HG03159 (cell line): ENCODE measurements around the gene NRAS.
"Not testable (repeated sequence)": the region's sequence is repeated elsewhere in the genome, so short reads cannot be mapped to it uniquely, and the experiment has no call there.

Source experiments
- ATAC-seq: cut with Tn5 transposase; IDR thresholded peaks from one replicate; pipeline ENCODE4 v1.9.1; 2021; ENCODE audit warnings: mild to moderate bottlenecking, moderate library complexity; ENCODE audit not compliant: unreplicated experiment

NRAS gene

DNA sequence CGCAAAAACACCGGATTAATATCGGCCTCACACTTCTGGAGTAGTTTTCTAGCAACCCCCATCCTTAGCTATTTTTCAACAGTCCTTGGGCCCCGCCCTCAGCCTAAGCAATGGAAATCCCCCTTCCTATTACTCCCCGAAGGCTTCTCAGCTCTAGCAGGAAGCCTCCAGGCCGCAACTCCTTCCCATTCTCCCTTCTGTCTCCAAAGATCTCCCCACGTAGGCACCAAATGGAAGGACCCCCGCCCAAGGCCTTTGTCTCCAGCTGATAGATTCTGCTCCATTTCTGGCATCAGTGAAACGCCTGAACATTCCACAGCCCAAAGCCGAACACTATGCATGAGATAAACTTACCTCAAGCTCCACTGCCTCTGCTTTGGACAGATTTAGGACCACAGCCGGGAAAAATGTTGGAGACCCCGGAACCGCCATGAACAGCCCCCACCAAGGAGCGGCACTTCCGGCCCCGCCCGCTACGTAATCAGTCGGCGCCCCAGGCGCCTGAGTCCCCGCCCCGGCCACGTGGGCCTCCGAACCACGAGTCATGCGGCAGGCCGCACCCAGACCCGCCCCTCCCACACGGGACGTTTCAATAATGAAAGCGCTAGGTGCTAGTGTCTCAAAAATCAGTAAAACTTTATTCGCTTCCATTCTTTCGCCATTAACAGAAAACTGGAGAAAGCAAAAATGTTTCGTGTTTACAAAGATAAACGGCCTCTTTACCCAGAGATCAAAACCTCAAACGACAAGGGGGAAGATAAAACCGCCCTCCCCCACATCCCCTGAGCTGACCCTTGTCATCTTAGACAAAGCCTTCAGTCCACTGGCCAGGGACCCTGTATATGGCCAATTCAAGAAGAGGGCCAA, at the start of gene NRAS:
NRAS (minus strand) TSS at position 468 of the 867 bp plus-strand sequence. CDS start 611 bp downstream, outside the sequence.
- peak; percentile 95 for ATAC-seq

DNA sequence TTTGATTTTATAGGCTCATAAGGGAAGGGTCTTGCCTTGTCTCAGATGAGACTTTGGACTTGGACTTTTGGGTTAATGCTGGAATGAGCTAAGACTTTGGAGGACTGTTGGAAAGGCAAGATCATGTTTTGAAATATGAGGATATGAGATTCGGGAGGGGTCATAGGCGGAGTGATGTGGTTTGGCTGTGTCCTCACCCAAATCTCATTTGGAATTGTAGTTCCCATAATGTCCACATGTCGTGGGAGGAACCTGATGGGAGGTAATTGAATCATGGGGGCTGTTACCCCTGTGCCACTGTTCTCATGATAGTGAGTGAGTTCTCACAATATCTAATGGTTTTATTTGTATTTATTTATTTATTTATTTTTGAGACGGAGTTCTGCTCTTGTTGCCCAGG, 48.1 kb upstream of the NRAS start:
- no peak for ATAC-seq

DNA sequence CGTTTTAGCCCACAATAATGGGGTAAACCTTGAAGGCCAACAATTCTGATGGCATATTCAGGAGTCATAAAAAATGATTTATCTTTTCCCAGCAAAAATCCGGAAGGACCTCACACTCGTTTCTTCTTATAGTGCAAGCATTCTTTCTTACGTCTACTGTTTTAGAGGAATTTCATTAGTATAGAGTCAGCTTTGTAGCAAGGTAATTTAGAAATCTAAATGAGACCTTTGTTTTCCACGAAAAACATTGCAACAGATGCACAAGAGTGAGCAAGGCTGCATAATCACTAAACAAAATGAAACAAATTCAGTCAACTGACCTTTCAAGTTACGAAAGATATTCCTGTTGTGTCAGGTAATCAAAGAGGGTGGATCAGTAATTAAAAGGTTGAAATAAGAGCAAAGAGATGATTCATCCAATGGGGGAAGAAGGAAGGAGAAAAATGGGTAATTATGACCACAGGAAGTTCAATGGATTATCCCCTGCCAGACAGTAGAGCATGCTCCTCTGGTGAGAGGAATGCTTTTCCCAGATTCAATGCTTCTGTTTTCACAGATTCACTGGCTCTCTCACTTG, 41.8 kb upstream of the NRAS start:
- ATAC-seq: no peak

DNA sequence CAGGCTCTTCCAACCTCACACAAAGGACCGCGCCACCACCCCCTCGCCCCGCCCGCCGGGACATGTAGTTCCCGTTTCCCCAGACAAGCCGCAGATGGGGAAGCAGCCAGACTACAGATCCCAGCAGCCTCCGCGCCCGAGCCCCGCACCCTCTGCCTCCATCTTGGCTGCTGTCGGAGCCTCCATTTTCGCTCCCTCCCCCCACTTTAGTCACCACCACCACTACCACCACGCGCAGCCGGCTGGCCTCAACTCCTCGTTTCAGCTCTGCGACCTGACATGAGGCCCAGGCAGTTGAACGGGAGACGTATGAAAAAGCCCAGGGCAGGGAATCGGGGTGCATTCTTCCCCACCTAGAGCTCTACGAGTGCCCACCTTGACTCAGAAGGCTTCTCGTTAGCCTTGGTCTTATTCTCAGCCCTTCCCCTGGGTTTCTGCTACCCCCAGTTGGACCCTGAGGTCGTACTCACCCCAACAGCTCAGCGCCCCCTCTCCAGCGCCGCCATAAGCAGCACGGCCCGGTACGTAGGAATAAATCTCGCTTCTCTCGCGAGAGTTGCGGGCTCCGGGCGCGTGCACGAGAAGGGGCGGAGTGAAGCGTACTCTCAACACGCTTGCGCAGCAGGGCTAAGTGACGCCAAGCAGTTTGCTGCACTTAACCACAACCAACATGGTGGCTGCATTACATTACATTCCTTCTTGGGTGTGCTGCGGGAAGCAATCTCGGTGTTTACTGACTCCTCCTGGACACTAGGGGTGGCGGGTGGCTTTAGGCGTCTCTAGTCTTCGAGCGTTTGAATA, 41.1 kb upstream of the NRAS start, which contains the start of gene CSDE1:
CSDE1 (minus strand) TSS at position 530 of the 801 bp plus-strand sequence. CDS start 18,094 bp downstream, outside the sequence.
- ATAC-seq: peak; percentile 82

GRCh38 chr1:114756949-114757454, 40.4 kb upstream of the NRAS start:
- no peak for ATAC-seq

DNA sequence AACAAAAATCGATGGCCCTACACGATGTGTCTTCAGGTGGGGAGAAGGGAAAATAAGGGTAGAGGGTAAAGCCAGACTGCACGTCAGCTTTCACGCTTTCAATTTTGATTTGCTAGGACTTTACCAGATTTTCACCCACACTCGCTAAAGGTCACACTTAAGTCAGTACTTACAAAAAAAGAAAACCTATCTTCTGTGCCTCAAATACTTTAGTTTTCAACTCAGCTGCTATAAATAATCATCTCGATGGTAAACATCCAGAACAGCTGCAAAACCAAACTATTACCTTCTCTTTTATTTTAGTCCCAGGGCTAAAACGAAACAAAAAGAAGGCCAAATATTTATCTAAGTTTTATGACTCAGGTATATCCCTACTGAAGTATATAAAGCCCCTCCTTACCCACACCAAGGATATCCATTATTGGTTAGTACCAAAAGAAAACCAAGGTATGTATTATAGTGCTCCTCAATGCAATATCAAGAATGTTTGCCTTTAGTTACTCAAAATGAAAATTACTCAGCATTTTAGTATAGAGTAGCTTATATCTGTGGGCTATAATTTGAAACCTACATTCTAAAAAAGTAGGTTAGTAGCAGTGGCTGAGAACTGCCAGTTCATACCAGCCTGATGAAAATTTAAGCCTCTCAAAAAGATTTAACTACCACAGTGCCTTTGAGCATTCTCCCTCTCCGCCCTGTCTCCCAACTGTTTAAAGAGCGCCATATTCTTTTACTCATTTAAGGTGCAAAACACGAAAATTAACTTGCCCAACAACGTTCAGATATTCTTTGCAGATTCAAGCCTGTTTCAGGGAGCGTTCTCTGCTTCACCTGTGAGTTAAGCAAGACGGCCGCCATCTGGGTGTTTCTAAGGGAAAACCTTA, 39.7 kb upstream of the NRAS start:
- ATAC-seq: no peak

- no peak for ATAC-seq
These were observed 38.7 kb upstream of the NRAS start for GRCh38 chr1:114755006-114755931.

DNA sequence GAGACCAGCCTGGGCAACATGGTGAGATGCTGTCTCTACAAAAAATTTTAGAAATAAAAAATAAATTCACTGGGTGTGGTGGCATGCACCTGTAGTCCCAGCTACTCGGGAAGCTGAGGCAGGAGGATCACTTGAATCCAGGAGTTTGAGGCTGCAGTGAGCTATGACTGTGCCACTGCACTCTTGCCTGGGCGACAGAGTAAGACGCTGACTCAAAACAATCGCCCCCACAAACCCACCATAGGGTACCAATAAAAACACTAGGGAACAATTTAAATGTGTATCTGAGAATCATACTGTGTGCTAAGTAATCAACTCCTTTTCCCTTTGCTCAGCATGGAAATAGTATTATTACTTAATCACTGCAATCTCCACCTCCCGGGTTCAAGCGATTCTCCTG, 37.1 kb upstream of the NRAS start:
- not testable (repeated sequence) for ATAC-seq

- ATAC-seq: no peak
These were observed 36.6 kb upstream of the NRAS start for GRCh38 chr1:114753143-114753542.

GRCh38 chr1:114750780-114751179, 34.2 kb upstream of the NRAS start:
- no peak for ATAC-seq

DNA sequence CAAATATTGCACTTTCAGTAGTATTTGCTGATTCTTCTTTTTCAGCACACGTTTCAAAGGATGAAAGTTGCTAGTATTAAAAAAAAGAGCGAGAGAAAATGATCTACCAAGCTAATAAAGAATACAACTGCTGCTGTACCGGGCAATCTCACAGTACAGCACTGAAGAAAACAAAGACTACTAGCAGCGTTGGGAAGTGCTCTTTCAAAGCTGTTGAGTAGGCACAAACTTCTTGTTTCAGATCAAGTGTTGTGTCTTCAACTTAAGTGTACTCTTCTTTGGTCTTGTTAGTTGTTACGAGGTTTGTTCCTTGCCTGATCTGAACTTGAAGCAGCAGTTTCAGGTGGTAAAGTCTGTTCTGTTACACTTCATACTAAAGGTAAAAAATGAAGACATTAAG, 33.3 kb upstream of the NRAS start:
- no peak for ATAC-seq

GRCh38 chr1:114746450-114747121, 30.0 kb upstream of the NRAS start:
- ATAC-seq: no peak

GRCh38 chr1:114745291-114745690, 28.7 kb upstream of the NRAS start:
- no peak for ATAC-seq

GRCh38 chr1:114741963-114742746, 25.6 kb upstream of the NRAS start:
- no peak for ATAC-seq

DNA sequence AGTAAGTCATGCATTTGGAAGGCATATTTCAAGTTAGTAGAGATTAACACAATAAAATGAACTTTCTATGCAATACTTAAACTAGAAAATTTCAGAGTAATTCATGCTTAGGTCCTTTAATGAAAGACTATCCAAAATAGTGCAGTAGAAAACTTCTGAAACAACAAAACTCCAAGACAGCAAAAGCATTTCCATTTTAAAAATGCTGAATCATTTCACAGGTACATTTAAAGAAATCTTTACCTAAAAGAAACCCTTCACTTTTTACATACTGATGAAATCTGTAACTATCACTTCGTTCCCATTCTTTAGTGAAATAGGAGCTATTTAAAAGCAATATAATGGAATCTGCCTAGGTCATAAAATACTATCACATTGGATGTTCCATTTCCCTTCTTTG, 23.8 kb upstream of the NRAS start:
- no peak for ATAC-seq

DNA sequence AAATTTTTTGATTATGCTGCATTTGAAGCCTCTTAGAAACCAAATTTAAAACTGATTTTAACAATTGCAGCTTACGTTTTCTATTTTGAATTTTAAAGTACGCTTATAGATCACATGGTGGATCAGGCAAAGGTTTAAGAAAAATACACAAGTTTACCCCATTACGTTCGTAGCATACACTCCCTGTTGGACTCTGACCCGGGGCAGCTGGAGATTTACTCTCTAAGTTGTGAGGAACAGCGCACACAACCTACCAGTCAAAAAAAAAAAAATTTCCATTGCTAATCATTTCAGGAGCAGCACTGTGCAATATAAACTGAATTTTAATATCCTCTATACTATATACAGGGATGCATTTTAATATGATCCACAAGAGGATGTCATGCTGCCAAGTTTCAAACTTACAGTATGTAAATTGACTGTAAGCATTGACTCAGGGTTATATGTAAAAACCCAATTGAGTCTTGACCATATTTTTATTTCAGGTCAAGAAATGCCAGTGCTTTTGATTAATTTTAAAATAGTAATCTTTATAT, 20.8 kb upstream of the NRAS start:
- no peak for ATAC-seq

DNA sequence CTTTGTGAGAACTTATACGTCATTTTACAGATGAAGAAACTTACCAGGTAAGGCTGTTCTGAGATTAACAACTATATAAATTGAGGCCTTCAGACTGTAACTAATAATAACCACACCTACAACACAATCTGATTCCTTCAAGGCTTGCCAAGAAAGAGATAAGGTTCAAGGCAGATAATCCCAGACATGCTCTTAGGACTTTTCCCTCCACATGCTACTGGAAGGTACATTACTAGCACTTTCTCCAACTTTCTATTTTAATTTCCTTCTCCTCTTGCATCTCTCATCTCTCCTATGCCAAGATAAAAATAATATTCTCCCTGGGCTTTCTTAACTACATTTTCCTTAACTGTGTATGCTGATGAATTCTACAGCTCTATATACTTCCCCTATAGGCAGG, 18.9 kb upstream of the NRAS start:
- no peak for ATAC-seq

DNA sequence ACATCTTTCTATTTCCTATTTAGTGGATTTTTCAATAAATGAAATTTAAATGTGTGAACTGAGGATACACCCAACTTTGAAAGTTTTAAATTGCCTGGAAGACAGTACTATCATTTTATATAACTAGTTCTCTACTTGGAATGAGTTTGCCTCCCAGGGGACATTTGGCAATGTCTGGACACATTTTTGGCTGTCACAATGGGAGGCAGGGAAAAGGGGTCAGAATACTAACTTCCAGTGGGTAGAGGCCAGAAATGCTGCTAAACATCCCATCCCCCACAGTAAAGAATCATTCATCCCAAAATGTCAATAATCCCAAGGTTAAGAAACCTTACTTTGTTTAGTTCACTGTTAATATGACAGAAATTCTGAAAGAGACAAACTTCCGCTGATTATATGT, 13.2 kb upstream of the NRAS start:
- ATAC-seq: no peak
